Stimulated activated CD8-positive, alpha-beta memory T cell treated with anti-CD3 and anti-CD28 coated beads, Interleukin-2, amount 100 ng/mL, for 1 hour (primary cell): ENCODE results near the gene S100A14.
"Not testable (repeated sequence)": the region's sequence is repeated elsewhere in the genome, so short reads cannot be mapped to it uniquely, and the experiment has no call there.

Source experiments
- DNase-seq, 2 donors: peaks; one replicate each; pipeline ENCODE4 v3.0.0-alpha.2; 2020; ENCODE audit warnings: low read depth in 2 of 2

The S100A14 gene

DNA sequence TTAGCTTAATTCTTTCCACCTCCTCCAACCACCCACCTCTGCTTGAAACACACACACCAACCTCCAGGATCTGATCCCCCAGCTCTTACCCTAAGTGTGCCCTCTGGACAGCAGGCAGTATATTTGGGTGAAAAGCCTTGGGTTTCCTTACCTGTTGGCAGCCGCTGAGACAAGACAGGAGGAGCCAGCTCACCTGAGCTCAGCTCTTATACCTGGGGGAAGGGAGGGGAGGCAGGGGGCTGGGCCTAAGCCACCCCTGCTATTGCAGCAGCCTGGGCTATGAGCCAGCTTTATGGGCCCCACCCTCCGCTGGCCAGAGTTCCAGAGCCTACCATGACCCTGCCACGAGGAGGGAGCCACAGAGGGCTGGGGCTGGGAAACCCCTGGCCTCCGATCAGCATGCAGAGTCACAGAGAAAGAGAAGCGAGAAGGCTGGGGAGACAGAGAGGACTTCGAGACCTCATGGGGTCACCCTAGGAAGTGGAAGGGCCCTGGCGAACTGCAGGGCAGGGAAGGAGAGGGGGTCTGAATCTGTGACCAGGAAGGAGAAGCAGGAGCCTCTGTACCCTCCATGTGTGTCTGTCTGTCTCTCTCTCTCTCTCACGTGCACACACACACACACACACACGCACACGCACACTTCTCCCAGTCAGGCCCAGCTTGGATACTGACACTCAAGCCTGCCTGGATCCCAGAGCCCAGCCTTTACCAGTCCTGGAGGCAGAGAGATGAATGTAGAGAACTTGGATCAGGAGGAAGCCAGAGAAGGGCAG lies at the start of gene S100A14:
Gene S100A14 (minus strand): TSS at position 182 of the 773 bp plus-strand sequence. CDS start 467 bp downstream, outside the sequence.
- DNase-seq = no peak

DNA sequence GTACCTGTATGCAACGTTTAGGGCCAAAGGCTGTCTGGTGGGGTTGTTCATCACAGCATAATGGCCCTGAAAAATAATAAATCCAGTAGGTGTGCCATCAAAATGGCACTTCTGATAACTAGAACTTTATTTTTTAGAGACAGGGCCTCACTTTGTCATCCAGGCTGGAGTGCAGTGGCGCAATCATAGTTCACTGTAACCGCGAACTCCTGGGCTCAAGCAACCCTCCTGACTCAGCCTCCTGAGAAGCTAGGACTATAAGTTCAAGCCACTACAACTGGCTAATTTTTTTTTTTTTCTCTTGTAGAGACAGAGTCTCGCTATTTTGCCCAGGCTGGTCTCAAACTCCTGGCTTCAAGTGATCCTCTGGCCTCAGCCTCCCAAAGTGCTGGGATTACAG lies 47.1 kb upstream of the S100A14 start:
- DNase-seq = no peak

- DNase-seq = no peak
These were observed 46.1 kb upstream of the S100A14 start for GRCh38 chr1:153662269-153662668.

- DNase-seq = no peak
These were observed 45.1 kb upstream of the S100A14 start for GRCh38 chr1:153661111-153661708.

DNA sequence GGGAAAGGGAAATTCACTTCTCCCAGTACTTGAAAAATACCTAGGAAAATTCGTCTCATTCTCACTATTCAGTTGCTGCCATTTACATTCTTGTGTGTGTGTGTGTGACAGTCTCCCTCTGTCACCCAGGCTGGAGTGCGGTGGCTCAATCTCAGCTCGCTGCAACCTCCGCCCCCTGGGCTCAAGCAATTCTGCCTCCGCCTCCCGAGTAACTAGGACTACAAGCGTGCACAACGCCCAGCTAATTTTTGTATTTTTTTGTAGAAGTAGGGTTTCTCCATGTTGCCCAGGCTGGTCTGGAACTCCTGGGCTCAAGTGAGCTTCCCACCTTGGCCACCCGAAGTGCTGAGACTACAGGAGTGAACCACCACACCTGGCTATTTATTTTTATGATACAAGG lies 43.5 kb upstream of the S100A14 start:
- DNase-seq = no peak

GRCh38 chr1:153659175-153659534 lies 43.0 kb upstream of the S100A14 start:
- DNase-seq = no peak

DNA sequence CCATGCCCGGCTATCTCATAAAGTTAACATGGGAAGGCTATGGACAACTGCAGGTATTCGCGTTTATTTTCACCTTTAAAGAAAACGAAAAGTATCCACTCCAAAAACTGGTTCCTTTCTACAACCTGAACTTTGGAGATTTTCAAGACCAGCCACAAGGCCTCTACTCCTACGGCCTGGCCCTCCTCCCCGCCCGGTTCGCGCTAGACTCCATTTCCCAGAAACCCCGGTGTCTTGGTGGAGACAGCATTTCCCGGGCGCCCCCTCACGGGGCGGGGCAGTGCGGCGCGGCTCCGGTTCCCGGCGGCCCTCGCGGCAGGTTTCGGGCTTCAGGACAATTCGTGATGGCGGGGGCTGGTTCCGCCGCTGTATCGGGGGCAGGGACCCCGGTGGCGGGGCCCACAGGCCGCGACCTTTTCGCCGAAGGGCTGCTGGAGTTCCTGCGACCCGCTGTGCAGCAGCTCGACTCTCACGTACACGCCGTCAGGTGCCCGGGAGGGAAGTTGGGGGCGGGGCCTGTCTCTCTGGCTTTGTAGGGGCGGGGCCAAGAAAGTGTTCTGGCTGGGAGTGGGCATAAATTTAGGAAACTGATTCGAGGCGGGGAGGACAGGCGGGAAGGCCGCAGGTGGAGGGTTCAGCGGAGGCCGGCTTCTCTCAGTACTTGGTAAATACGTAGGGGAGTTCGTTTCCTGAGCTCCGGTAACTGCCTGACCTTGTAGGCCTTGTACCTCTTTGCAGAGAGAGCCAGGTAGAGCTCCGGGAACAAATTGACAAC lies 42.5 kb upstream of the S100A14 start, which contains the start of gene SNAPIN:
Gene SNAPIN (plus strand): TSS at position 304 of the 775 bp plus-strand sequence. CDS start 41 bp downstream, at position 345.
- DNase-seq = peak; percentile 76 to 79

DNA sequence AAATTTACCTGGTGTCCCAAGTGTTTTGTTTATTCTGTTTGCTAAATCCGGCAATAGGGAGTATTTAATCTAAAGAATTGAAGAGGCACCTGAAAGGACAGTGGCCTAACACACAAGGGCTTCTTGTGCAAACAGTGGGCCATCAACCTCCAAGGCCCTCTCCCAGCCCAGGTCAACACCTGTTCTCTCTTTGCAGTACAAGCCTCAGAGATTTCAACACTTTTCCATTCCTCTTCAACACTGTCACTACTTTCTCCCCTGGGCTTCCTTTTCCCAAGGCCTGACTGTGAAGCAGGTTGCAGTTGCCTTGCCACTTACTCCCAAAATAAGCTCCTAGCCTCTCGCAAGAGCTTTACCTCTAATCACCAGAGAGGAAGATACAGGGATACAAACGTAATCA lies 39.2 kb upstream of the S100A14 start:
- no peak for DNase-seq

GRCh38 chr1:153652805-153653500 lies 36.8 kb upstream of the S100A14 start:
- DNase-seq = no peak

GRCh38 chr1:153651771-153652170 lies 35.6 kb upstream of the S100A14 start:
- no peak for DNase-seq

GRCh38 chr1:153649863-153650235 lies 33.7 kb upstream of the S100A14 start:
- DNase-seq = no peak

GRCh38 chr1:153649137-153649862 lies 33.2 kb upstream of the S100A14 start:
- DNase-seq = no peak

DNA sequence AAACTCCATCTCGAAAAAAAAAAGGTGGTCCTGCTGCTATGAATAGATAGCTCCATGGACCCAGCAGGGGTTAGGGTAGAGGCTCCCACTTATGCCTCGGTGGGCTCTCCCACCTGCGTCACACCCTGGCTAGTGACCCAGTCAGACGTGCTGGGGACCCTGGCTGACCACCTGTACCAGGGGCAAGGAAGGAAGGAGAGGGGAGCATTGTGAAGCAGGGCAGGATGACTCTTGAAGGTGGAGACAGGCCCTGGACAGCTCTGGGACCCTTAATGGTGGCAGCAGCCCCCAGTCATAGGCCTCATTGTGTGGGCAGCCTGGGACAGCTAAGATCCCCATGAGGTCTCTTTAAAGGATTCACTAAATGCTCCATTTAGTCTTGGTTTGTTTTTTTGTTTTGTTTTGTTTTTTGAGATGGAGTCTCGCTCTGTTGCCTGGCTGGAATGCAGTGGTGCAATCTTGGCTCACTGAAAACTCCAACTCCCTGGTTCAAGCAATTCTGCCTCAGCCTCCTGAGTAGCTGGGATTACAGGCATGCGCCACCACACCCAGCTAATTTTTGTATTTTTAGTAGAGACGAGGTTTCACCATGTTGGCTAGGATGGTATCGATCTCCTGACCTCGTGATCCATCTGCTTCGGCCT lies 32.0 kb upstream of the S100A14 start:
- DNase-seq = no peak

DNA sequence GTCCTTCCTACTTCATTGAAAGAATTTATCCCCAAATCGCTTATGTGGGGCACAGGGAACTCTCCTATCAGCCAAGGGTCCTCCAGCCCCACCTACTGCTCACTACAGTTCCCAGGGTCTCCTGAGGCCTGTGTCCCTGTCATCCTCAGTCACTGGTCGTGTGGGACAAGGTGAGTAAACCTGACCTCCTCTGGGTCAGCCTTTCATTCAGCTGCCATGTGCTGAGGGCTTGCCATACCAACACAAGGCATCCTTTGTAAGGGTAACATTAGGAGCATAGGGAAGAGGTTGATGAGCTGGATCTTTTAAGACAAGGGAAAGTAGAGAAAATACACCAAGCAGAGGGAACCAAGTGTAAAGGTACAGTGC lies 31.2 kb upstream of the S100A14 start:
- DNase-seq = no peak

DNA sequence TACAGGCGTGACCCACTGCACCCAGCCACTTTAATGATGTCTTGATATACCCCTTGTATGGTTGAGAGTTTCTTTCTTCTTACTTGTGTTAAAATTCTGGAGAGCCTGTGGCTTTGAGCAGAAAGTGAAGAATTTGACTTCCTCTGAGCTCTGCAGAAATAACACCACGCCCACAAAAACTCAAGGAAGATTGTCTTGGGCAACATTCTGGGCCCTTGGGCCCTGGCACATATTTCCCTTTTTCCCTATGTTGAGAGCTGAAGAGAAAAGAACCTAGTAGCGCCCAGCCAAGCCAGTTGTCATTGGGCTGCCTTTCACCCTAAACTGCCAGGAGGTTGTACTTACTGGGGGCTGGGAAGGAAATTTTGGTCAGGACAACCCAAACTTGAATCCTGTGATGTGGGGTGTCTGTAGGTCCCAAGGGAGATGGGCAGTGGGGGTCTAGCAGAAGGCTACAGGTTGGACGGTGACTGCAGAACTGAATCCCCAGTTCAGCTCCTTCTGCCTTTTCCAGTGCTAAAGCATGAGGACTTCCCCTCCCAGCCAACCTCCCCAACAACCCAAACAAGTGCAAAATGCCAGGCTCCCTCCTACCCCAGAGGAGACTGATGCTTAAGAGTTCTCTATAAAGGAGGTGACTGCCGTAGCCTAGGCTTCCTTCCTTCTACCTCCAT lies 30.7 kb upstream of the S100A14 start:
- DNase-seq = no peak

GRCh38 chr1:153643816-153644215 lies 27.7 kb upstream of the S100A14 start:
- DNase-seq = no peak

GRCh38 chr1:153643100-153643499 lies 27.0 kb upstream of the S100A14 start:
- DNase-seq = no peak

DNA sequence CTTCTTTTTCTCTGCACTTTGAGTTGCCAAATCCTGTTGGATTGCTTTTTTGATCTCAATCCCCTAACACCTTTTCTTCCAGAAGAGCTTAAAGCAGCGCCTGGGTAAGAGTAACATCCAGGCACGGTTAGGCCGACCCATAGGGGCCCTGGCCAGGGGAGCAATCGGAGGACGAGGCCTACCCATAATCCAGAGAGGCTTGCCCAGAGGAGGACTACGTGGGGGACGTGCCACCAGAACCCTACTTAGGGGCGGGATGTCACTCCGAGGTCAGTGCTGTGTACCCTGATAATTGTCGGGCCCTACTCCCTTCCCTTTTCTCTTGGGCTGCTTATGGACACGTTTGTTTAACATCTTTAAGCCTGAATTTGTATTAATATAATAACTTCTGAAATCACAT lies 26.0 kb upstream of the S100A14 start:
- no peak for DNase-seq

GRCh38 chr1:153640861-153641260 lies 24.7 kb upstream of the S100A14 start:
- no peak for DNase-seq

- DNase-seq = not testable (repeated sequence)
These were observed 24.1 kb upstream of the S100A14 start for GRCh38 chr1:153640213-153640612.
